Nephron (organoid): ENCODE results near the gene DSC1.

Experiments
- H3K27ac Mint-ChIP-seq, 3 experiments: 2 replicates each; pipeline ENCODE4 v1.8.0; 2020; ENCODE audit warnings: mixed read lengths in 3 of 3, mild to moderate bottlenecking in 2 of 3, moderate library complexity in 1 of 3
- H3K27me3 Mint-ChIP-seq: 2 replicates; pipeline ENCODE4 v1.8.0; 2021; ENCODE audit warnings: low read depth, mild to moderate bottlenecking, moderate library complexity, mixed read lengths
- H3K36me3 Mint-ChIP-seq: 2 replicates; pipeline ENCODE4 v1.8.0; 2020; ENCODE audit warnings: low read depth, mixed read lengths
- H3K4me1 Mint-ChIP-seq: 2 replicates; pipeline ENCODE4 v1.8.0; 2020; ENCODE audit warnings: mixed read lengths
- H3K4me3 Mint-ChIP-seq, 3 experiments: 2 replicates each; pipeline ENCODE4 v1.8.0; 2020; ENCODE audit warnings: mild to moderate bottlenecking in 3 of 3, mixed read lengths in 3 of 3, moderate library complexity in 2 of 3
- H3K9me3 Mint-ChIP-seq: 2 replicates; pipeline ENCODE4 v1.8.0; 2020; ENCODE audit warnings: mixed read lengths
- CTCF ChIP-seq, 3 experiments: fragments of 200-600 bp; sonication (generic); IDR thresholded peaks; one replicate each; pipeline ENCODE4 v1.5.0; 2021; ENCODE audit warnings: antibody characterized with exemption in 3 of 3; ENCODE audit not compliant: unreplicated experiment in 3 of 3

The DSC1 gene

GRCh38 chr18:31093880-31094279, 68.8 kb downstream of the DSC1 start:
- Mint-ChIP-seq H3K36me3 (peaks cover 38% of the 10 kb centered on the region), H3K27ac (no peak overlapping the region), H3K4me3 (no peak overlapping the region), H3K4me1 (no peaks in the 10 kb centered on the region), H3K27me3 (peaks cover 1% of the 10 kb centered on the region), H3K9me3 (no peaks in the 10 kb centered on the region)
- no peak for TF ChIP-seq CTCF (IDR thresholded peaks at IDR 0.05; ENCODE audit: unreplicated experiment in 3 of 3)

GRCh38 chr18:31093294-31093693, 69.4 kb downstream of the DSC1 start:
- Mint-ChIP-seq H3K27me3 (no peaks in the 10 kb centered on the region), H3K36me3 (peaks cover 38% of the 10 kb centered on the region), H3K27ac (no peak overlapping the region), H3K4me3 (no peak overlapping the region), H3K4me1 (no peaks in the 10 kb centered on the region), H3K9me3 (no peaks in the 10 kb centered on the region)
- TF ChIP-seq CTCF (IDR thresholded peaks at IDR 0.05; ENCODE audit: unreplicated experiment in 3 of 3), result no peak

- no peak for TF ChIP-seq CTCF (IDR thresholded peaks at IDR 0.05; ENCODE audit: unreplicated experiment in 3 of 3)
- H3K9me3 Mint-ChIP-seq, result no peaks in the 10 kb centered on the region
- H3K27ac Mint-ChIP-seq, result no peak overlapping the region
- no peak overlapping the region for H3K4me3 Mint-ChIP-seq
- no peaks in the 10 kb centered on the region for H3K4me1 Mint-ChIP-seq
- H3K36me3 Mint-ChIP-seq, result peaks cover 47% of the 10 kb centered on the region
- H3K27me3 Mint-ChIP-seq, result no peaks in the 10 kb centered on the region
Measured at GRCh38 chr18:31091350-31091749, 71.3 kb downstream of the DSC1 start.

GRCh38 chr18:31088532-31088931, 74.1 kb downstream of the DSC1 start:
- Mint-ChIP-seq H3K27ac (no peak overlapping the region), H3K9me3 (no peaks in the 10 kb centered on the region), H3K4me3 (no peak overlapping the region), H3K4me1 (no peaks in the 10 kb centered on the region), H3K36me3 (peaks cover 66% of the 10 kb centered on the region), H3K27me3 (no peaks in the 10 kb centered on the region)
- no peak for TF ChIP-seq CTCF (IDR thresholded peaks at IDR 0.05; ENCODE audit: unreplicated experiment in 3 of 3)

GRCh38 chr18:31079973-31080372, 82.7 kb downstream of the DSC1 start:
- Mint-ChIP-seq H3K27ac (no peak overlapping the region), H3K27me3 (peaks cover 4% of the 10 kb centered on the region), H3K36me3 (peaks cover 70% of the 10 kb centered on the region), H3K4me3 (no peak overlapping the region), H3K9me3 (no peaks in the 10 kb centered on the region), H3K4me1 (no peaks in the 10 kb centered on the region)
- no peak for TF ChIP-seq CTCF (IDR thresholded peaks at IDR 0.05; ENCODE audit: unreplicated experiment in 3 of 3)
